RPMI7951 (cell line): ENCODE results near the gene TVP23C. TPM values are rescaled to one million over a fixed set of nuclear protein-coding genes. Genes with fewer than 3 reads are reported as not detected.

Source experiments
- DNase-seq: peaks from one replicate; pipeline ENCODE4 v3.0.0-alpha.2; 2012; ENCODE audit warnings: low read depth
- total RNA-seq: library from RNA; depleted of rRNA; stranded (reverse); fragments of >200 nt; shearing (Covaris generic); gene quantifications from 2 replicates; pipeline ENCODE4 v1.2.3, GENCODE V29; 2014

The TVP23C gene
- total RNA-seq, 1 experiment from 2014 or later: 9.7 TPM

- no peak for DNase-seq
Measured at GRCh38 chr17:15496735-15497670, 66.3 kb downstream of the TVP23C start.

GRCh38 chr17:15494821-15495220, 68.5 kb downstream of the TVP23C start:
- DNase-seq: no peak

- no peak for DNase-seq
Measured at GRCh38 chr17:15493693-15494035, 69.6 kb downstream of the TVP23C start.

- no peak for DNase-seq
Measured at GRCh38 chr17:15492791-15493692, 70.2 kb downstream of the TVP23C start.

GRCh38 chr17:15492186-15492585, 71.1 kb downstream of the TVP23C start:
- DNase-seq: no peak

- DNase-seq: peak; percentile 95
Measured at GRCh38 chr17:15490634-15491261, 72.5 kb downstream of the TVP23C start.

GRCh38 chr17:15488557-15488956, 74.7 kb downstream of the TVP23C start:
- no peak for DNase-seq

GRCh38 chr17:15485045-15485444, 78.2 kb downstream of the TVP23C start:
- no peak for DNase-seq

- no peak for DNase-seq
Measured at GRCh38 chr17:15483431-15483830, 79.9 kb downstream of the TVP23C start.

GRCh38 chr17:15482476-15482875, 80.8 kb downstream of the TVP23C start:
- DNase-seq: no peak

- DNase-seq: no peak
Measured at GRCh38 chr17:15481481-15481880, 81.8 kb downstream of the TVP23C start.

GRCh38 chr17:15480204-15480603, 83.1 kb downstream of the TVP23C start:
- no peak for DNase-seq

GRCh38 chr17:15479703-15480102, 83.6 kb downstream of the TVP23C start:
- peak; percentile 89 for DNase-seq

- DNase-seq: no peak
Measured at GRCh38 chr17:15478845-15479244, 84.4 kb downstream of the TVP23C start.

- DNase-seq: no peak
Measured at GRCh38 chr17:15475631-15476354, 87.5 kb downstream of the TVP23C start.

GRCh38 chr17:15472891-15473290, 90.4 kb downstream of the TVP23C start:
- DNase-seq: no peak

- no peak for DNase-seq
Measured at GRCh38 chr17:15470536-15470935, 92.7 kb downstream of the TVP23C start.

- no peak for DNase-seq
Measured at GRCh38 chr17:15469260-15469659, 94.0 kb downstream of the TVP23C start.

GRCh38 chr17:15468126-15468525, 95.2 kb downstream of the TVP23C start:
- no peak for DNase-seq

- no peak for DNase-seq
Measured at GRCh38 chr17:15467592-15467991, 95.7 kb downstream of the TVP23C start, which contains the start of gene CDRT4. CDRT4 (minus strand) TSS chr17:15467621; CDS start chr17:15440238, 27,383 bp downstream.

GRCh38 chr17:15466131-15466530, 97.2 kb downstream of the TVP23C start:
- DNase-seq: no peak
